ENCODE measurements around the gene COL28A1.

The COL28A1 gene

GRCh38 chr7:7519056-7519455 is 16.6 kb downstream of the COL28A1 start:
- no peak for TF ChIP-seq SIN3A (IDR thresholded peaks at IDR 0.05; ENCODE audit: borderline replicate concordance, insufficient read depth, low read length)
- no peak for TF ChIP-seq FOXP2 (optimal IDR thresholded peaks at IDR 0.05; ENCODE audit: borderline replicate concordance, extremely low read depth, extremely low read length, insufficient read depth)
- TF ChIP-seq TAF1 (IDR thresholded peaks at IDR 0.05; ENCODE audit: borderline replicate concordance, insufficient read depth, low read length): no peak
- TF ChIP-seq POLR2AphosphoS5 (IDR thresholded peaks at IDR 0.05; ENCODE audit: low read depth, low read length): no peak
- TF ChIP-seq, protein P1, sequence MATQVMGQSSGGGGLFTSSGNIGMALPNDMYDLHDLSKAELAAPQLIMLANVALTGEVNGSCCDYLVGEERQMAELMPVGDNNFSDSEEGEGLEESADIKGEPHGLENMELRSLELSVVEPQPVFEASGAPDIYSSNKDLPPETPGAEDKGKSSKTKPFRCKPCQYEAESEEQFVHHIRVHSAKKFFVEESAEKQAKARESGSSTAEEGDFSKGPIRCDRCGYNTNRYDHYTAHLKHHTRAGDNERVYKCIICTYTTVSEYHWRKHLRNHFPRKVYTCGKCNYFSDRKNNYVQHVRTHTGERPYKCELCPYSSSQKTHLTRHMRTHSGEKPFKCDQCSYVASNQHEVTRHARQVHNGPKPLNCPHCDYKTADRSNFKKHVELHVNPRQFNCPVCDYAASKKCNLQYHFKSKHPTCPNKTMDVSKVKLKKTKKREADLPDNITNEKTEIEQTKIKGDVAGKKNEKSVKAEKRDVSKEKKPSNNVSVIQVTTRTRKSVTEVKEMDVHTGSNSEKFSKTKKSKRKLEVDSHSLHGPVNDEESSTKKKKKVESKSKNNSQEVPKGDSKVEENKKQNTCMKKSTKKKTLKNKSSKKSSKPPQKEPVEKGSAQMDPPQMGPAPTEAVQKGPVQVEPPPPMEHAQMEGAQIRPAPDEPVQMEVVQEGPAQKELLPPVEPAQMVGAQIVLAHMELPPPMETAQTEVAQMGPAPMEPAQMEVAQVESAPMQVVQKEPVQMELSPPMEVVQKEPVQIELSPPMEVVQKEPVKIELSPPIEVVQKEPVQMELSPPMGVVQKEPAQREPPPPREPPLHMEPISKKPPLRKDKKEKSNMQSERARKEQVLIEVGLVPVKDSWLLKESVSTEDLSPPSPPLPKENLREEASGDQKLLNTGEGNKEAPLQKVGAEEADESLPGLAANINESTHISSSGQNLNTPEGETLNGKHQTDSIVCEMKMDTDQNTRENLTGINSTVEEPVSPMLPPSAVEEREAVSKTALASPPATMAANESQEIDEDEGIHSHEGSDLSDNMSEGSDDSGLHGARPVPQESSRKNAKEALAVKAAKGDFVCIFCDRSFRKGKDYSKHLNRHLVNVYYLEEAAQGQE (IDR thresholded peaks at IDR 0.05; ENCODE audit: insufficient read depth in 1 of 2, low read depth in 2 of 2, low read length in 2 of 2): no peak

- TF ChIP-seq, protein P1 (IDR thresholded peaks at IDR 0.05; ENCODE audit: insufficient read depth in 1 of 2, low read depth in 2 of 2, low read length in 2 of 2): no peak
- TF ChIP-seq POLR2AphosphoS5 (IDR thresholded peaks at IDR 0.05; ENCODE audit: low read depth, low read length) (no peak), TAF1 (IDR thresholded peaks at IDR 0.05; ENCODE audit: borderline replicate concordance, insufficient read depth, low read length) (no peak), FOXP2 (optimal IDR thresholded peaks at IDR 0.05; ENCODE audit: borderline replicate concordance, extremely low read depth, extremely low read length, insufficient read depth) (no peak), SIN3A (IDR thresholded peaks at IDR 0.05; ENCODE audit: borderline replicate concordance, insufficient read depth, low read length) (no peak)
Observed at GRCh38 chr7:7517754-7518153, 17.9 kb downstream of the COL28A1 start.

- TF ChIP-seq SIN3A (IDR thresholded peaks at IDR 0.05; ENCODE audit: borderline replicate concordance, insufficient read depth, low read length) (no peak), POLR2AphosphoS5 (IDR thresholded peaks at IDR 0.05; ENCODE audit: low read depth, low read length) (no peak), FOXP2 (optimal IDR thresholded peaks at IDR 0.05; ENCODE audit: borderline replicate concordance, extremely low read depth, extremely low read length, insufficient read depth) (no peak), TAF1 (IDR thresholded peaks at IDR 0.05; ENCODE audit: borderline replicate concordance, insufficient read depth, low read length) (no peak)
- TF ChIP-seq, protein P1 (IDR thresholded peaks at IDR 0.05; ENCODE audit: insufficient read depth in 1 of 2, low read depth in 2 of 2, low read length in 2 of 2): no peak
Observed at GRCh38 chr7:7516662-7517061, 19.0 kb downstream of the COL28A1 start.

- TF ChIP-seq POLR2AphosphoS5 (IDR thresholded peaks at IDR 0.05; ENCODE audit: low read depth, low read length) (no peak), TAF1 (IDR thresholded peaks at IDR 0.05; ENCODE audit: borderline replicate concordance, insufficient read depth, low read length) (no peak)
Observed at GRCh38 chr7:7516156-7516555, 19.5 kb downstream of the COL28A1 start.

DNA sequence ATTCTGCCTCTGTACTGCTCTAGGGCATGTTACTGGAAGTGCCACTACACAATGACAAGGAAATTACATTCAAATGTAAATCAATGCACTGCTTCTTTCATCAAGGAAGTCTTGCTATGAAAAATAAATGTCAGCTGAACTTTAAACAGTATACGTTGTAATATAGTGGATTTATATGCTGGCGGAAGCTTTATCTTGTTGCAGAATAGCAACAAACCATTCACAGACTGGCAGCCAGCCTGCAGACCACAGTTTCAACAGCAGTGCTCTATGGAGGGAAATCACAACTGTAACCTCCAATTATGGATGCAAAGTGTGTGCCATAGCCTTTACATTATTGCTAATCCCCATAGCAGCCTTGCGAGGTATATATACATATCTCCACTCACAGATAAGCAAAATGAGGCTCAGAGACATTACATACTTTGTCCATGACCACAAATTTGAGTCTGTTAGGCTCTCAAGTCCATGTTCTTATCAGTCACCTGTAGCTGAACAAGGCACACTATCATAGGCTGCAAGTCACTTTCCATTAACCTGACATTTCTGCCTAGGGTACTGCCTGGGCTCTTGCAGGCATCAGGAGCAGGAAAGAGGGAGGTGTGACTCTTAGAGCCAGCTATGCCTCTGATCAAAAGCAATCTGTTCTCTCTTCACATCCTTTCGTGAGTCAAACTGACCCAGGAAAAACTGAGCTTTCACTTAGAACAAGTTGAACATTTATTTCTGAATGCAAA is 22.6 kb downstream of the COL28A1 start:
- TF ChIP-seq POLR2AphosphoS5 (IDR thresholded peaks at IDR 0.05; ENCODE audit: low read depth, low read length) (no peak), SIN3A (IDR thresholded peaks at IDR 0.05; ENCODE audit: borderline replicate concordance, insufficient read depth, low read length) (no peak), FOXP2 (optimal IDR thresholded peaks at IDR 0.05; ENCODE audit: borderline replicate concordance, extremely low read depth, extremely low read length, insufficient read depth) (no peak), TAF1 (IDR thresholded peaks at IDR 0.05; ENCODE audit: borderline replicate concordance, insufficient read depth, low read length) (no peak)
- TF ChIP-seq, protein P1 (IDR thresholded peaks at IDR 0.05; ENCODE audit: insufficient read depth in 1 of 2, low read depth in 2 of 2, low read length in 2 of 2): no peak

All from PFSK-1 (cell line).